ENCODE measurements around the gene KLHDC7A.

Gene KLHDC7A

DNA sequence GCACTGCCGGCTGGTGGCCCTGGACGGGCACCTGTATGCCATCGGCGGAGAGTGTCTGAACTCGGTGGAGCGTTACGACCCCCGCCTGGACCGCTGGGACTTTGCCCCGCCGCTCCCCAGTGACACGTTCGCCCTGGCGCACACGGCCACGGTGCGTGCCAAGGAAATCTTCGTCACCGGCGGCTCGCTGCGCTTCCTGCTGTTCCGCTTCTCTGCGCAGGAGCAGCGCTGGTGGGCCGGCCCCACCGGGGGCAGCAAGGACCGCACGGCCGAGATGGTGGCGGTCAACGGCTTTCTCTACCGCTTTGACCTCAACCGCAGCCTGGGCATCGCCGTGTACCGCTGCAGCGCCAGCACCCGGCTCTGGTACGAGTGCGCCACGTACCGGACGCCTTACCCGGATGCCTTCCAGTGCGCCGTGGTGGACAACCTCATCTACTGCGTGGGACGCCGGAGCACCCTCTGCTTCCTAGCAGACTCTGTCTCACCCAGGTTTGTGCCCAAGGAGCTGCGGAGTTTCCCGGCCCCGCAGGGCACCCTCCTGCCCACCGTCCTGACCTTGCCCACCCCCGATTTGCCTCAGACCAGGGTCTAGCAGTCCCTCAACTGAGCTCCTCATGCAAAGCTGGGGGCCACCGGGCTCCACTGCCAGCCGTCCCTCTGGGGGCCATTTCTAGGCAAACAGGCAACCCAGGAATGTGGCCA is 2.1 kb downstream of the KLHDC7A start:
- H3K4me3 ChIP-seq (ENCODE audit: low read depth, low read length) = no peak overlapping the region
- in situ Hi-C loops (cut with HindIII; ENCODE audit: low sequenced_read_pairs) = no loop called here
- no peak for DNase-seq (ENCODE audit: low read depth, low spot score)
- TF ChIP-seq, protein P1, sequence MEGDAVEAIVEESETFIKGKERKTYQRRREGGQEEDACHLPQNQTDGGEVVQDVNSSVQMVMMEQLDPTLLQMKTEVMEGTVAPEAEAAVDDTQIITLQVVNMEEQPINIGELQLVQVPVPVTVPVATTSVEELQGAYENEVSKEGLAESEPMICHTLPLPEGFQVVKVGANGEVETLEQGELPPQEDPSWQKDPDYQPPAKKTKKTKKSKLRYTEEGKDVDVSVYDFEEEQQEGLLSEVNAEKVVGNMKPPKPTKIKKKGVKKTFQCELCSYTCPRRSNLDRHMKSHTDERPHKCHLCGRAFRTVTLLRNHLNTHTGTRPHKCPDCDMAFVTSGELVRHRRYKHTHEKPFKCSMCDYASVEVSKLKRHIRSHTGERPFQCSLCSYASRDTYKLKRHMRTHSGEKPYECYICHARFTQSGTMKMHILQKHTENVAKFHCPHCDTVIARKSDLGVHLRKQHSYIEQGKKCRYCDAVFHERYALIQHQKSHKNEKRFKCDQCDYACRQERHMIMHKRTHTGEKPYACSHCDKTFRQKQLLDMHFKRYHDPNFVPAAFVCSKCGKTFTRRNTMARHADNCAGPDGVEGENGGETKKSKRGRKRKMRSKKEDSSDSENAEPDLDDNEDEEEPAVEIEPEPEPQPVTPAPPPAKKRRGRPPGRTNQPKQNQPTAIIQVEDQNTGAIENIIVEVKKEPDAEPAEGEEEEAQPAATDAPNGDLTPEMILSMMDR (IDR thresholded peaks at IDR 0.05; ENCODE audit: low read depth, low read length) = no peak

- TF ChIP-seq, protein P1 (IDR thresholded peaks at IDR 0.05; ENCODE audit: low read depth, low read length) = no peak
- no peak for DNase-seq (ENCODE audit: low read depth, low spot score)
- H3K4me3 ChIP-seq (ENCODE audit: low read depth, low read length) = no peak overlapping the region
- in situ Hi-C loops (cut with HindIII; ENCODE audit: low sequenced_read_pairs) = no loop called here
Measured at GRCh38 chr1:18484276-18484675, 3.5 kb downstream of the KLHDC7A start.

GRCh38 chr1:18484721-18485120 is 4.0 kb downstream of the KLHDC7A start:
- H3K4me3 ChIP-seq (ENCODE audit: low read depth, low read length) = no peak overlapping the region
- in situ Hi-C loops (cut with HindIII; ENCODE audit: low sequenced_read_pairs) = no loop called here
- TF ChIP-seq, protein P1 (IDR thresholded peaks at IDR 0.05; ENCODE audit: low read depth, low read length) = no peak
- no peak for DNase-seq (ENCODE audit: low read depth, low spot score)

GRCh38 chr1:18485227-18485626 is 4.5 kb downstream of the KLHDC7A start:
- no peak for DNase-seq (ENCODE audit: low read depth, low spot score)
- in situ Hi-C loops (cut with HindIII; ENCODE audit: low sequenced_read_pairs) = no loop called here

GRCh38 chr1:18486195-18486594 is 5.5 kb downstream of the KLHDC7A start:
- DNase-seq (ENCODE audit: low read depth, low spot score) = no peak
- in situ Hi-C loops (cut with HindIII; ENCODE audit: low sequenced_read_pairs) = no loop called here
- TF ChIP-seq, protein P1 (IDR thresholded peaks at IDR 0.05; ENCODE audit: low read depth, low read length) = no peak
- H3K4me3 ChIP-seq (ENCODE audit: low read depth, low read length) = no peak overlapping the region

More at GRCh38 chr1:18485227-18485626, 4.5 kb downstream of the KLHDC7A start:
- TF ChIP-seq, protein P1 (IDR thresholded peaks at IDR 0.05; ENCODE audit: low read depth, low read length) = no peak
- no peak overlapping the region for H3K4me3 ChIP-seq (ENCODE audit: low read depth, low read length)

DNA sequence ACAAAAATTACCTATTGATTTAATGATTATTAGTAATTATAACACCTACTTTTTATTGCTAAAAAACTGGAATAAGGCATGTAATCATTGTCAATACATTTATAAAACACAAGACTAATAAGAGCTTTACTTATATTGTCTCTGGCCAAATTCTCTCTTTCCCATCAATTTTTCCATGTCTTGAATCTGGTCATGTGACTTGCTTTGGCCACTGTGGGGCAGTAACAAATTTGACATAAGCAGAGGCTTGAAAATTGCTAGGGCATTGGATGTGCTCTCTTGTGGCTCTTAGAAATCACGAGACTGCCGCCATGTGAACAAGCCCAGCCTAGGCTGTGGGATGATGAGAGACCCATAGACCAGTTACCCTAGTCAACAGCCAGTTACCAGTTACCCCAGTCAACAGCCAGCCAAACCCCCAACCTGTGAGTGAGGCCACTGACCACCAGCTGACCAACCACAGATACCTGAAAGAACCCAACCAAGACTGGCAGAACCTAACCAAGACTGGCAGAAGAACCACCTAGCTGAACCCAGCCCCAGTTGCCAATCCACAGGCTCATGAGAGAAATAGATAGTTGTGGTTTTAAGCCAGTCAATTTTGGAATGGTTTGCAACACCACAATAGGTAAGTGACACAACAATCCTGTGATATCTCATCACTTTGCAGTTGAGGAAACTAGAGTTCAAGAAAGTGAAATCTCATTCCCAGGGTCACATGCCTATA is 8.8 kb downstream of the KLHDC7A start:
- DNase-seq (ENCODE audit: low read depth, low spot score) = no peak
- H3K4me3 ChIP-seq (ENCODE audit: low read depth, low read length) = no peak overlapping the region

More for the DNA sequence above, 8.8 kb downstream of the KLHDC7A start:
- TF ChIP-seq, protein P1 (IDR thresholded peaks at IDR 0.05; ENCODE audit: low read depth, low read length) = no peak
- in situ Hi-C loops (cut with HindIII; ENCODE audit: low sequenced_read_pairs) = no loop called here

All from astrocyte of the spinal cord (primary cell).